Chondrocyte (in vitro differentiated cells): Measurements from ENCODE around the gene INPP5A. TPM values are rescaled to one million over a fixed set of nuclear protein-coding genes. Genes with fewer than 3 reads are reported as not detected.
A peak's percentile ranks its signal among the peaks of the same experiment; 100 is the strongest.

Source experiments
- DNase-seq: peaks from one replicate; pipeline ENCODE4 v3.0.0; 2021; ENCODE audit warnings: mixed read lengths, low spot score
- H3K27ac Mint-ChIP-seq: one replicate; pipeline ENCODE4 v1.8.0; 2021; ENCODE audit warnings: mild to moderate bottlenecking, moderate library complexity, mixed read lengths; ENCODE audit not compliant: unreplicated experiment
- H3K27me3 Mint-ChIP-seq: 2 replicates; pipeline ENCODE4 v1.8.0; 2021; ENCODE audit warnings: low read depth, mixed read lengths
- H3K36me3 Mint-ChIP-seq: 2 replicates; pipeline ENCODE4 v1.8.0; 2021; ENCODE audit warnings: low read depth, mixed read lengths
- H3K4me1 Mint-ChIP-seq: 2 replicates; pipeline ENCODE4 v1.8.0; 2021; ENCODE audit warnings: low read depth, mild to moderate bottlenecking, mixed read lengths
- H3K4me3 Mint-ChIP-seq: one replicate; pipeline ENCODE4 v1.8.0; 2021; ENCODE audit warnings: mild to moderate bottlenecking, moderate library complexity, mixed read lengths; ENCODE audit not compliant: unreplicated experiment
- H3K9me3 Mint-ChIP-seq: 2 replicates; pipeline ENCODE4 v1.8.0; 2021; ENCODE audit warnings: low read depth, mixed read lengths
- total RNA-seq: library from RNA; stranded (reverse); gene quantifications from 3 replicates; pipeline ENCODE4 v1.2.1, GENCODE V29; 2021
- TF ChIP-seq, protein P1 (sequence below): fragments of 200-600 bp; sonication (generic); IDR thresholded peaks from 2 replicates; pipeline ENCODE4 v1.5.0; 2021; ENCODE audit warnings: antibody characterized with exemption, mild to moderate bottlenecking, moderate library complexity

INPP5A gene
- total RNA-seq, 1 donor from 2014 or later = 40.6 TPM

DNA sequence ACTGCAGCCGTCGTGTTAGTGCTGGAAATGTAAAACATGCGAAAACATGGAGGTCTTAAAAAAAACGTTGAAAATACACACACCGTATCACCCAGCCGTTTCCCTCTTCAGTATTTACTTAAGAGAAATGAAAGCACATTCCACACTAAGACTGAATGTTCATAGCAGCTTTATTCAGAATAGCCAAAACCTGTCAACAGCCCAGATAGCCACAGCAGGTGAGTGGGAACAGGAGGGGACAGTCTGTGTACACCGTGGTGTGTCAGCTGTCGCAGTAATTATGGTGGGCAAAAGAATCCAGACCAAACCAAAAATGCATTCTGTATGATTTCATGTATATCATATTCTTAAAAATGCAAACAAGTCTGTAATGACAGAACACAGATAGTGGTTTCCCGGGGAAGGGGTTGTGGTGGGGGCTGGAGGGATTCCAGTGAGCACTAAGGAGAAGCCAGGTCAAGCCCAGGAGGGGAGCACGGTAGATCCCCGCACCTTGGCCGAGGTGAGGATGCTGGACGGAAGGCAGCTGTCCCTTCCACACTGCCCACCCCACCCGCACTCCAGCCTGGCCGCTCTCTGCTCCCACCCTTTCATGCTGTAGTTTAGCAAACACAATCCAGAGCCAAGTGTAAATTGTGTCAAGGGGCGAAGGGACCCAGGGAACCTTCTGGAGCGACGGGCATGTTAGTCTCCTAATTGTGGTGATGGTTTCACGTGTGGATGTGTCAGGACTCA is 124.8 kb downstream of the INPP5A start:
- TF ChIP-seq, protein P1, sequence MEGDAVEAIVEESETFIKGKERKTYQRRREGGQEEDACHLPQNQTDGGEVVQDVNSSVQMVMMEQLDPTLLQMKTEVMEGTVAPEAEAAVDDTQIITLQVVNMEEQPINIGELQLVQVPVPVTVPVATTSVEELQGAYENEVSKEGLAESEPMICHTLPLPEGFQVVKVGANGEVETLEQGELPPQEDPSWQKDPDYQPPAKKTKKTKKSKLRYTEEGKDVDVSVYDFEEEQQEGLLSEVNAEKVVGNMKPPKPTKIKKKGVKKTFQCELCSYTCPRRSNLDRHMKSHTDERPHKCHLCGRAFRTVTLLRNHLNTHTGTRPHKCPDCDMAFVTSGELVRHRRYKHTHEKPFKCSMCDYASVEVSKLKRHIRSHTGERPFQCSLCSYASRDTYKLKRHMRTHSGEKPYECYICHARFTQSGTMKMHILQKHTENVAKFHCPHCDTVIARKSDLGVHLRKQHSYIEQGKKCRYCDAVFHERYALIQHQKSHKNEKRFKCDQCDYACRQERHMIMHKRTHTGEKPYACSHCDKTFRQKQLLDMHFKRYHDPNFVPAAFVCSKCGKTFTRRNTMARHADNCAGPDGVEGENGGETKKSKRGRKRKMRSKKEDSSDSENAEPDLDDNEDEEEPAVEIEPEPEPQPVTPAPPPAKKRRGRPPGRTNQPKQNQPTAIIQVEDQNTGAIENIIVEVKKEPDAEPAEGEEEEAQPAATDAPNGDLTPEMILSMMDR = no peak
- no peaks in the 10 kb centered on the region for H3K27me3 Mint-ChIP-seq
- no peaks in the 10 kb centered on the region for H3K9me3 Mint-ChIP-seq
- no peak for DNase-seq
- no peak overlapping the region for H3K27ac Mint-ChIP-seq
- peaks cover 25% of the 10 kb centered on the region for H3K4me1 Mint-ChIP-seq
- no peak overlapping the region for H3K4me3 Mint-ChIP-seq
- peaks cover 12% of the 10 kb centered on the region for H3K36me3 Mint-ChIP-seq

DNA sequence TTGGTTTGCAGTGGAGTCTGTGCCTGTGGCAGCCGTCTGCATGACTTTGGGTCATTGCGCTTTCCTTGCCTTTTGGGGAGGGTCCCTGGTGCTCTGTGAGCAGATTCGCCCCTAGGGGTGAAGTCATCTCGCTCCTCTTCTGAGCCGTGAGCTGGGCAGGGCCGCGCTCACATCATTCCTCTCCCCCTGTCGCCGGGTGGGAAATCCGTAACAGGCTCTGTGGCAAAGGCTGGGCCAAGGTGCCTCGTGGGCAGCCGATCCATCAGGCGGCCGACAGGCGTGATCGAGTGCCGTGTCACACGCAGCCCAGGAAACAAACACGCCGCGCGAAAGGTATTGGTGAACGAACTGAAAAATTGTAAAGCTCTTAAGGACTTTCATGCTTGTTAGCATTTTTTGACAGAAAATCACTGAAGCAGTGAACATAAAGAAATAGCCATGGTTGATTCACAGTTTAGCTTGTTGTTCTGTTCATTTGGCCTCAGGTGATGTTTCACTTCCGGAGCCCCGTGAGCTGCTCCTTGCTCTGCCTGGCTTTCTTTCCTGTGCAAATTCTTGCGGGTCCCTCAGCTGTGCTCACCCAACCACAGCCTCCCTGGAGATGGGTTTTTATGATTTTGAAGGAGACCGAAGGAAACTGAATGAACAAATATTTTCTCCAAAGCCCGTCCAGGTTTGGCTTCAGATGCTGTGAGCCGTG is 126.2 kb downstream of the INPP5A start:
- DNase-seq = no peak
- H3K4me3 Mint-ChIP-seq = no peak overlapping the region
- H3K9me3 Mint-ChIP-seq = no peaks in the 10 kb centered on the region
- TF ChIP-seq, protein P1 = no peak
- H3K36me3 Mint-ChIP-seq = peaks cover 12% of the 10 kb centered on the region
- H3K27me3 Mint-ChIP-seq = no peaks in the 10 kb centered on the region
- no peak overlapping the region for H3K27ac Mint-ChIP-seq
- peaks cover 39% of the 10 kb centered on the region for H3K4me1 Mint-ChIP-seq

DNA sequence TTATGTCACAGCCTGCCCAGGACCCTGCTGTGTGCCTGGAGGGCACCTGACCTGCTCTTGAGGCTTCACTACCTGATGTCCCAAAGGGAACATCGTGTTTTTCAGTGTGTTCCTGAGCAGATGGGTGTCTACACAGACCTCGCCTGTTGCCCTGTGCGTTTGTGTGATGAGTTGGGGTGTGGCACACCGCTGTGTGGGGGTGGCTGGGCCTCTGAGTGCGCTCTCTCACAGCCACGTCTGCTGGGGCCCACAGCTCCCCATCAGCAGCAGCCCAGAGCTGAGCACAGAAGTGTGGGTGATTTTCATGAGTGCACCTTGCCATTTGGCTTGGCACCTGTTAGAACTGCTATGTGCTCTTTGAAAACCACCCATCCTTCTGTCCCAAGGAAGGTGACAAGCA is 126.8 kb downstream of the INPP5A start:
- H3K27ac Mint-ChIP-seq = no peak overlapping the region
- no peak for DNase-seq
- peaks cover 42% of the 10 kb centered on the region for H3K4me1 Mint-ChIP-seq
- TF ChIP-seq, protein P1 = no peak
- no peaks in the 10 kb centered on the region for H3K9me3 Mint-ChIP-seq
- H3K4me3 Mint-ChIP-seq = no peak overlapping the region
- no peaks in the 10 kb centered on the region for H3K27me3 Mint-ChIP-seq
- peaks cover 11% of the 10 kb centered on the region for H3K36me3 Mint-ChIP-seq

DNA sequence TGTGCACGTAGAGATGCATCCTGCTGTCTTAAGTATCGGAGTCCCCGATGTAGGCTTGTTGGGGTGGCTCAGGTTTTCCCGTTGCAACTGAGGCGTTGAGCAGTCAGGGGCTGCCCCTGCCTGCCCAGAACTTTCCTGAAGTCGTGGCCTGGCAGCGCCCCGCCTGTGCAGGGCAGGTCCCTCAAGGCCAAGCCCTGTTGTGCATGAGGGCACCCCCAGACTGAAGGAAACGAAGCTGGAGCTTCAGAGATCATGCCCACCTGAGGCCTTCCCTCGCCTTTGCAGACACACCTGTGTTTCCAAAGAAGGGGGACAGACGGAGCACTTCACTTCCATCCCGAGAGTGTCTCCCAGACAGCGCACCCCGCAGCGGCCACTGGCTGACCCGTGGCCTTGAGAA is 127.3 kb downstream of the INPP5A start:
- H3K4me3 Mint-ChIP-seq = no peak overlapping the region
- no peaks in the 10 kb centered on the region for H3K9me3 Mint-ChIP-seq

More for the DNA sequence above, 127.3 kb downstream of the INPP5A start:
- TF ChIP-seq, protein P1 = no peak
- DNase-seq = peak; percentile 53
- H3K4me1 Mint-ChIP-seq = peaks cover 42% of the 10 kb centered on the region
- peaks cover 10% of the 10 kb centered on the region for H3K36me3 Mint-ChIP-seq
- no peaks in the 10 kb centered on the region for H3K27me3 Mint-ChIP-seq
- no peak overlapping the region for H3K27ac Mint-ChIP-seq
